ENCODE results near the gene CORO2B.

The CORO2B gene

GRCh38 chr15:68693071-68693470 lies 114.3 kb downstream of the CORO2B start:
- Histone ChIP-seq H3F3A (ENCODE audit: insufficient read depth, low read length) (no peaks in the 10 kb centered on the region), H2AFZ (ENCODE audit: low read length) (no peak overlapping the region), H4K20me1 (ENCODE audit: insufficient read depth, low read length) (no peaks in the 10 kb centered on the region), H3K36me3 (replicated peaks; ENCODE audit: insufficient read depth, low read length) (no peaks in the 10 kb centered on the region), H3K9me2 (replicated peaks; ENCODE audit: insufficient read depth, low read length) (no peaks in the 10 kb centered on the region), H3K4me2 (ENCODE audit: low read depth, low read length) (no peak overlapping the region), H3K9me3 (replicated peaks; ENCODE audit: insufficient read depth, low read length) (no peaks in the 10 kb centered on the region), H3K79me2 (ENCODE audit: low read length) (no peaks in the 10 kb centered on the region), H3K4me3 (ENCODE audit: low read length) (no peak overlapping the region), H3K27ac (ENCODE audit: low read length) (no peak overlapping the region), H3K27me3 (replicated peaks; ENCODE audit: insufficient read depth, low read length) (no peaks in the 10 kb centered on the region), H3K4me1 (ENCODE audit: low read length) (no peaks in the 10 kb centered on the region), H3K9ac (ENCODE audit: low read length) (no peak overlapping the region)
- no peak for DNase-seq
- no peak for TF ChIP-seq EZH2 (optimal IDR thresholded peaks at IDR 0.05; ENCODE audit: low read depth, low read length)
- TF ChIP-seq EZH2phosphoT487 (IDR thresholded peaks at IDR 0.05; ENCODE audit: low read length): no peak
- no peak for TF ChIP-seq CTCF (IDR thresholded peaks at IDR 0.05; ENCODE audit: low read length)

- H3K9me3 ChIP-seq (replicated peaks; ENCODE audit: insufficient read depth, low read length): no peaks in the 10 kb centered on the region
- no peak overlapping the region for H3K4me2 ChIP-seq (ENCODE audit: low read depth, low read length)
These were observed 115.3 kb downstream of the CORO2B start for GRCh38 chr15:68694111-68694510.

GRCh38 chr15:68695061-68695595 lies 116.3 kb downstream of the CORO2B start:
- no peaks in the 10 kb centered on the region for H4K20me1 ChIP-seq (ENCODE audit: insufficient read depth, low read length)
- H3K27me3 ChIP-seq (replicated peaks; ENCODE audit: insufficient read depth, low read length): no peaks in the 10 kb centered on the region
- TF ChIP-seq EZH2 (optimal IDR thresholded peaks at IDR 0.05; ENCODE audit: low read depth, low read length) (no peak), CTCF (IDR thresholded peaks at IDR 0.05; ENCODE audit: low read length) (no peak), EZH2phosphoT487 (IDR thresholded peaks at IDR 0.05; ENCODE audit: low read length) (no peak)
- H3K4me2 ChIP-seq (ENCODE audit: low read depth, low read length): no peak overlapping the region
- H3F3A ChIP-seq (ENCODE audit: insufficient read depth, low read length): no peaks in the 10 kb centered on the region
- no peak for DNase-seq
- H3K79me2 ChIP-seq (ENCODE audit: low read length): no peaks in the 10 kb centered on the region
- no peak overlapping the region for H3K9ac ChIP-seq (ENCODE audit: low read length)
- H3K4me1 ChIP-seq (ENCODE audit: low read length): no peaks in the 10 kb centered on the region
- no peaks in the 10 kb centered on the region for H3K36me3 ChIP-seq (replicated peaks; ENCODE audit: insufficient read depth, low read length)
- no peak overlapping the region for H2AFZ ChIP-seq (ENCODE audit: low read length)
- H3K9me2 ChIP-seq (replicated peaks; ENCODE audit: insufficient read depth, low read length): no peaks in the 10 kb centered on the region
- no peak overlapping the region for H3K27ac ChIP-seq (ENCODE audit: low read length)
- no peak overlapping the region for H3K4me3 ChIP-seq (ENCODE audit: low read length)
- H3K9me3 ChIP-seq (replicated peaks; ENCODE audit: insufficient read depth, low read length): no peaks in the 10 kb centered on the region

More at GRCh38 chr15:68694111-68694510, 115.3 kb downstream of the CORO2B start:
- no peaks in the 10 kb centered on the region for H3F3A ChIP-seq (ENCODE audit: insufficient read depth, low read length)
- H3K79me2 ChIP-seq (ENCODE audit: low read length): no peaks in the 10 kb centered on the region
- H3K9ac ChIP-seq (ENCODE audit: low read length): no peak overlapping the region
- TF ChIP-seq CTCF (IDR thresholded peaks at IDR 0.05; ENCODE audit: low read length) (no peak), EZH2phosphoT487 (IDR thresholded peaks at IDR 0.05; ENCODE audit: low read length) (no peak), EZH2 (optimal IDR thresholded peaks at IDR 0.05; ENCODE audit: low read depth, low read length) (no peak)
- no peak for DNase-seq
- H3K4me3 ChIP-seq (ENCODE audit: low read length): no peak overlapping the region
- H3K4me1 ChIP-seq (ENCODE audit: low read length): no peaks in the 10 kb centered on the region
- H3K27ac ChIP-seq (ENCODE audit: low read length): no peak overlapping the region
- no peaks in the 10 kb centered on the region for H4K20me1 ChIP-seq (ENCODE audit: insufficient read depth, low read length)
- H3K27me3 ChIP-seq (replicated peaks; ENCODE audit: insufficient read depth, low read length): no peaks in the 10 kb centered on the region
- H3K9me2 ChIP-seq (replicated peaks; ENCODE audit: insufficient read depth, low read length): no peaks in the 10 kb centered on the region
- no peaks in the 10 kb centered on the region for H3K36me3 ChIP-seq (replicated peaks; ENCODE audit: insufficient read depth, low read length)
- H2AFZ ChIP-seq (ENCODE audit: low read length): no peak overlapping the region
